Lower leg skin (tissue), 4 donors: ENCODE data around the gene ZNF155. TPM values are rescaled to one million over a fixed set of nuclear protein-coding genes. Genes with fewer than 3 reads are reported as not detected.
A peak's percentile ranks its signal among the peaks of the same experiment; 100 is the strongest.

ENCODE experiments used
- DNase-seq, 2 donors: peaks; one replicate each; pipeline ENCODE4 v3.0.0-alpha.2; 2019; ENCODE audit warnings: low spot score in 2 of 2
- H3K4me3 ChIP-seq: fragments of 200-600 bp; sonication (generic); 2 replicates; pipeline ENCODE4 v1.5.1; 2017; ENCODE audit warnings: mild to moderate bottlenecking, low read depth; ENCODE audit not compliant: poor library complexity, severe bottlenecking
- CTCF ChIP-seq, 3 donors: fragments of 450-650 bp; IDR thresholded peaks; one replicate each; pipeline ENCODE4 v1.5.1; 2016; ENCODE audit warnings: antibody characterized with exemption in 3 of 3, mild to moderate bottlenecking in 3 of 3, moderate library complexity in 2 of 3
- POLR2A ChIP-seq, 2 donors: fragments of 450-650 bp; IDR thresholded peaks; one replicate each; pipeline ENCODE4 v1.6.1; 2016 to 2017; ENCODE audit warnings: antibody characterized with exemption in 2 of 2, mild to moderate bottlenecking in 1 of 2, moderate library complexity in 1 of 2
- WGBS, 2 donors: methylation state at CpG; one replicate each; pipeline ENCODE4 v1.1.5; 2018; 5-methylcytosine and 5-hydroxymethylcytosine counted together
- intact Hi-C: fragments of 100-400 bp; cut with DNase I; formaldehyde crosslinking; loops from one replicate; pipeline ENCODE4 v1.15.0; 2023; ENCODE audit warnings: low total_unique reads
- total RNA-seq, 4 donors: library from RNA; depleted of rRNA; stranded (reverse); fragments of >200 nt; gene quantifications; one replicate each; pipeline ENCODE4 v1.1.0, GENCODE V29; 2016

ZNF155 gene
- total RNA-seq, 4 donors from 2014 or later = 5.9 to 10.3 (median 8.6) TPM

GRCh38 chr19:44019498-44019897 lies 35.5 kb downstream of the ZNF155 start:
- WGBS, 2 donors = 35 to 52% methylated on average over 2 of the region's 2 CpGs
- no peak for TF ChIP-seq POLR2A (IDR thresholded peaks at IDR 0.05)
- TF ChIP-seq CTCF (IDR thresholded peaks at IDR 0.05) = no peak
- no peak overlapping the region for H3K4me3 ChIP-seq
- intact Hi-C loops = no loop called here
- DNase-seq = no peak

DNA sequence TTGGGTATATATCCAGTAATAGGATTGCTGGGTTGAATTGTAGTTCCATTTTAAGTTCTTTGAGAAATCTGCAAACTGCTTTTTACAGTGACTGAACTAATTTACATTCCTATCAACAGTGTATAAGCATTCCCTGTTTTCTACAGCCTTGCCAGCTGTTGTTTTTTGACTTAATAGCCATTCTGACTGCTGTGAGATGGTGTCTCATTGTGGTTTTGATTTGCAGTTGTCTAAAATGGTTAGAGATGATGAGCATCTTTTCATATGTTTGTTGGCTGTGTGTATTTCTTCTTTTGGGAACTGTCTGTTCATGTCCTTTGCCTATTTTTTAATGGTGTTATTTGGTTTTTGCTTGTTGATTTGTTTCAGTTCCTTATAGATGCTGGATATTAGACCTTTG lies 37.2 kb downstream of the ZNF155 start:
- no peak for DNase-seq
- intact Hi-C loops = no loop called here
- TF ChIP-seq POLR2A (IDR thresholded peaks at IDR 0.05) (no peak), CTCF (IDR thresholded peaks at IDR 0.05) (no peak)
- no peak overlapping the region for H3K4me3 ChIP-seq

DNA sequence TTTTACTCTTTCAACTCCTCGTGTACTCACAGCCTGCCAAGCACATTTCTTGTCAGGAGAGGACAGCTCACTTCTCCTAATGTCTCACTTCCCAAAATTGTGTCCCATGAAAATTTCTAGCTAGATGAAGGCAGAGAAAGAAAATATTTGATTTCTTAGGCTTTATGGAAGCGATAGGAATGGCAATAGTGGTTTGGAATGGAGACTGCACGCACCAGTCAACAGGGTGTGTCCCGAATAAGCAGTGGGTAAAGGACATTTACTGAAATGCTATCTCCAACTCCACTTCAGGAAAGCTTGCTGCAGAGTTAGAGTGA lies 40.9 kb downstream of the ZNF155 start:
- WGBS, 2 donors = 37 to 39% methylated on average over 4 of the region's 4 CpGs
- no peak for TF ChIP-seq CTCF (IDR thresholded peaks at IDR 0.05)
- TF ChIP-seq POLR2A (IDR thresholded peaks at IDR 0.05) = no peak
- intact Hi-C loops = no loop called here
- no peak for DNase-seq
- H3K4me3 ChIP-seq = no peak overlapping the region

DNA sequence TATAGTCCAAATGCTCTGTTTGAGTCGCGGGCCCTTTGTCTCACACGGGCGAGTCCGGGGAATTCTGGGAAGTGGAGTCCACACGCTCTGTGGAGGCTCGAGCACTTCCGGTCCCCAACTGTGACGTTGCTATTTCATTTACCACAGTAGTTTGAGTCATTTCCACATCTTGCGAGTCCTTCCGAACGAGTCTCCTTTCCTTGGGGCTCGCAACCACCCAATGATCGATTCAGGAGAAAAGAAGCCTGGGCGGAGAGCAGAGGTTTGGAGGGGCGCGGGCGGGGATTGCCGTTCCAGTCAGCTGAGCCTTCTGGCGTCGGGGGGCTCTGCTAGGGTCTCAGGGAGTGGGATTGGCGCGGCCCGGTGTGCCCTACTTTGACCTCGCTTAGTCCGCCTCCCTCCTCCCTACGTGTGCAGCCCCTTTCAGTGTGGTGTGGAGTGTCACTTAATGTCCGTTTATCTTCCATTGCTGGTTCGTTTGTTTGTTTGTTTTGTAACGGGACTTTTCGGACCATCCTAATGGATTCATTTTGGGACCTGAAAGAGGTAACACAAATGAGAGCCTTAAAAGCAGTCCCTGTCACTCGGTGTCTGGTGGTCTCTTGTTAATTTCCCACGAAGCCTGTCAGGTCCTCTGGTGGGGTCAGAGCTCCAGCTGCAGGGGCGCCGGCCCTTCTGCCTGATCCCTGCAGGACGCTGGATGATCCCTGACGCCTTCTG lies 41.4 kb downstream of the ZNF155 start, which contains the start of gene ZNF222:
ZNF222 (plus strand) TSS at position 163 of the 720 bp plus-strand sequence; CDS start at position 221, 58 bp downstream.
- intact Hi-C loops = no loop called here
- H3K4me3 ChIP-seq = peak within 1 kb of the TSS; percentile 72
- 1 to 3% methylated on average over 37 of the region's 37 CpGs for WGBS, 2 donors
- TF ChIP-seq CTCF (IDR thresholded peaks at IDR 0.05) (no peak), POLR2A (IDR thresholded peaks at IDR 0.05) (no peak)
- DNase-seq = peak; percentile 83 to 95

- no peak for DNase-seq
- 97% methylated on average over 6 of the region's 6 CpGs for WGBS, 2 donors
- TF ChIP-seq POLR2A (IDR thresholded peaks at IDR 0.05) = no peak
- no peak for TF ChIP-seq CTCF (IDR thresholded peaks at IDR 0.05)
- intact Hi-C loops = no loop called here
- no peak overlapping the region for H3K4me3 ChIP-seq
Observed at GRCh38 chr19:44026622-44027021, 42.6 kb downstream of the ZNF155 start.
